ENCODE data around the gene PHF1. TPM values are rescaled to one million over a fixed set of nuclear protein-coding genes. Genes with fewer than 3 reads are reported as not detected.
"Not testable (repeated sequence)": the region's sequence is repeated elsewhere in the genome, so short reads cannot be mapped to it uniquely, and the experiment has no call there.

The PHF1 gene
- total and polyA plus RNA-seq, 9 donors = 80.7 to 182 (median 123) TPM

GRCh38 chr6:33372526-33373123, 38.2 kb upstream of the PHF1 start:
- peaks cover 4% of the 10 kb centered on the region for H3K4me1 ChIP-seq (ENCODE audit: insufficient read depth)
- DNase-seq = no peak
- no peak overlapping the region for H3K4me3 ChIP-seq
- no peaks in the 10 kb centered on the region for H3K9me3 ChIP-seq
- H3K36me3 ChIP-seq = no peaks in the 10 kb centered on the region
- intact Hi-C loops (cut with DNase I) = no loop called here
- WGBS, 3 donors = 37 to 40% (median 40%) methylated on average over 5 of the region's 5 CpGs
- H3K27me3 ChIP-seq = no peaks in the 10 kb centered on the region
- TF ChIP-seq POLR2A (IDR thresholded peaks at IDR 0.05) (no peak), CTCF (IDR thresholded peaks at IDR 0.05) (no peak), EP300 (IDR thresholded peaks at IDR 0.05) (no peak)
- H3K27ac ChIP-seq = no peak overlapping the region

GRCh38 chr6:33373960-33374910, 36.6 kb upstream of the PHF1 start:
- no peaks in the 10 kb centered on the region for H3K9me3 ChIP-seq
- DNase-seq = no peak
- WGBS, 3 donors = 49 to 51% (median 50%) methylated on average over 8 of the region's 8 CpGs
- H3K27ac ChIP-seq = no peak overlapping the region
- H3K4me1 ChIP-seq (ENCODE audit: insufficient read depth) = peaks cover 4% of the 10 kb centered on the region
- H3K36me3 ChIP-seq = no peaks in the 10 kb centered on the region
- no peaks in the 10 kb centered on the region for H3K27me3 ChIP-seq
- no peak overlapping the region for H3K4me3 ChIP-seq
- intact Hi-C loops (cut with DNase I) = no loop called here
- TF ChIP-seq CTCF (IDR thresholded peaks at IDR 0.05) (no peak), EP300 (IDR thresholded peaks at IDR 0.05) (no peak), POLR2A (IDR thresholded peaks at IDR 0.05) (no peak)

- TF ChIP-seq EP300 (IDR thresholded peaks at IDR 0.05) (no peak), POLR2A (IDR thresholded peaks at IDR 0.05) (no peak), CTCF (IDR thresholded peaks at IDR 0.05) (no peak)
- peak; percentile 74 to 88 (median 80) for DNase-seq
- H3K4me3 ChIP-seq = no peak overlapping the region
- no peaks in the 10 kb centered on the region for H3K9me3 ChIP-seq
- WGBS, 3 donors = 3 to 6% (median 5%) methylated on average over 9 of the region's 9 CpGs
- H3K4me1 ChIP-seq (ENCODE audit: insufficient read depth) = peaks cover 4% of the 10 kb centered on the region
- H3K36me3 ChIP-seq = no peaks in the 10 kb centered on the region
- no peaks in the 10 kb centered on the region for H3K27me3 ChIP-seq
- intact Hi-C loops (cut with DNase I) = no loop called here
- peak overlapping the region in 1 of 2 donors; percentile 7 for H3K27ac ChIP-seq
Observed at GRCh38 chr6:33375143-33375671, 35.6 kb upstream of the PHF1 start.

- Histone ChIP-seq H3K4me1 (ENCODE audit: insufficient read depth) (peaks cover 4% of the 10 kb centered on the region), H3K27ac (no peak overlapping the region), H3K27me3 (no peaks in the 10 kb centered on the region), H3K9me3 (no peaks in the 10 kb centered on the region), H3K4me3 (no peak overlapping the region), H3K36me3 (no peaks in the 10 kb centered on the region)
- intact Hi-C loops (cut with DNase I) = no loop called here
- no peak for DNase-seq
- WGBS, 3 donors = 63 to 73% (median 67%) methylated on average over 4 of the region's 4 CpGs
- TF ChIP-seq POLR2A (IDR thresholded peaks at IDR 0.05) = no peak
- no peak for TF ChIP-seq EP300 (IDR thresholded peaks at IDR 0.05)
- no peak for TF ChIP-seq CTCF (IDR thresholded peaks at IDR 0.05)
Observed at GRCh38 chr6:33377171-33377570, 33.6 kb upstream of the PHF1 start.

GRCh38 chr6:33379184-33379583, 31.6 kb upstream of the PHF1 start:
- H3K9me3 ChIP-seq; intact Hi-C loops (cut with DNase I); DNase-seq; H3K4me1 ChIP-seq (ENCODE audit: insufficient read depth); H3K36me3 ChIP-seq; H3K27me3 ChIP-seq; H3K4me3 ChIP-seq; H3K27ac ChIP-seq: not testable (repeated sequence)
- WGBS, 3 donors = 90 to 92% (median 91%) methylated on average over 10 of the region's 10 CpGs
